Inflammatory macrophage treated with lipopolysaccharide for 1 hour (primary cell): ENCODE results near the gene PLK2.

Experiments
- DNase-seq, 2 donors: peaks; one replicate each; pipeline ENCODE4 v3.0.0-alpha.2; 2020 to 2022

Gene PLK2

DNA sequence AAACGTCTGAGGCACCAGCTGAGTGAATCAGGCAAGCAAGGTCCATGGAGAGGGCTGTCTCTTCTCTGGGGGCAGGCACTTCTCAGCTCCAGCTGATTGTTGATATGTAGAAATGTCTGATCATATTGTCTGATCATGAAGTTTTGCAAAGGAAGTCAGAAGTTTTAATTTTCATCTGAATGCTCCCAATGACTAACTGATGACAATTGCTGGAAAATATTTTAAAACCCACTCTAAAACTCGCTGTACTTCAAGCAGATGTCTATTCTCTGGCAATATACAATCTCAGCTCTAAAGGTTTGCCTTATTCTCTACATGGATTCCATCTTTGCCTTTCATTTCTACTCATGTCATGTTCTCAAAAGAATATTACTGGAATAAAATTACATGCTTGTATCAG lies 12.7 kb downstream of the PLK2 start:
- no peak for DNase-seq

DNA sequence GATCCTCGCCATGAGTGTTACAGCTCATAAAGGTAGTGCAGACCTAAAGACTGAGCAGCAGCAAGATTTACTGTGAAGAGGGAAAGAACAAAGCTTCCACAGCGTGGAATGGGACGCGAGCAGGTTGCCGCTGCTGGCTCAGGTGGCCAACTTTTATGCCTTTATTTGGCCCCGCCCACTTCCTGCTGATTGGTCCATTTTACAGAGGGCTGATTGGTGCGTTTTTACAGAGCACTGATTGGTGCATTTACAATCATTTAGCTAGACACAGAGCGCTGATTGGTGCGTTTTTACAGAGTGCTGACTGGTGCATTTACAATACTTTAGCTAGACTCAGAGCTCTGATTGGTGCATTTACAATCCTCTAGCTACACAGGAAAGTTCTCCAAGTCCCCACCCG lies 13.9 kb downstream of the PLK2 start:
- no peak for DNase-seq

DNA sequence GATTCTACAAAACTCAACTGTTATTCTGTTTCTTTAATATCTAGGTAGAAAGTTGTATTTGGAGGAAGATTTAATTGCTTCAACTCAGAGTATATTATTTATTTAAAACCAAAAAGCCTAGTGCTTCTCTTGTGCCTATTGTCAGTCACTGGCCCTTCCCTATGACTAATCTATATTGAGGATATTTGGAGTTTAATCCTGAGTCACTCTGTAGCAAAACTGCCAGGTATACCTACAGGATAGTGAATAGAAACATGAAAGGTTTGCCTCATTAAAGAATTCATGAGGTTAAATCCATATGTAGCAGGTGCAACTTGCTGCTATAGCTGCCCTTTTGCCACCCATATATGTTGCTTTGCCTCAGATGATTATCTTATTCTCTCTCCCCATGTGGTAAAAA lies 15.1 kb downstream of the PLK2 start:
- no peak for DNase-seq

DNA sequence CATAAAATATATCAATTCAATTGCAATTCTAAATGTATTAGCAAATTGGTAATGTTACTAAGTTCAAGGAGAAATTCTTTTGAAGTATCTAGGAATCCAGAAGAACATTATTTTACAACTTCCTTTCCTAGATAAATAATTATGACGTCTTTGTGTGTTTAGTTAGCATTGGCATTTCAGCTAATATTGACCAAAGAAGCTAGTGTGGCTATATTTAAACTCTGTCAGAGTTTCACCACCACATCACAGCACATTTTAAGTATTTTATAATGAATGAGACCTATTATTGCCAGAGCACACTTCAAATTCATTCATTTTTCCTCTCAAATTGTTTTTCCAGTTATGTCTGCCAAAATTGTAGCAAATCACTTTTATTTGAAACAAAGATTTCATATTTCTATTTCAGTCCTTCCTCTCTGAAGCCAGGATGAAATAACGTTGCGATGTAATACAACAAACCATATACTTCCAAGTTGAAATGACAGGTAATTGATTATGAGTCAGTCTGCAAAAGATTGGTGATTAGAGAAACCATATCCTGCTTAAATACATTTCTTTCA lies 18.9 kb downstream of the PLK2 start:
- no peak for DNase-seq

DNA sequence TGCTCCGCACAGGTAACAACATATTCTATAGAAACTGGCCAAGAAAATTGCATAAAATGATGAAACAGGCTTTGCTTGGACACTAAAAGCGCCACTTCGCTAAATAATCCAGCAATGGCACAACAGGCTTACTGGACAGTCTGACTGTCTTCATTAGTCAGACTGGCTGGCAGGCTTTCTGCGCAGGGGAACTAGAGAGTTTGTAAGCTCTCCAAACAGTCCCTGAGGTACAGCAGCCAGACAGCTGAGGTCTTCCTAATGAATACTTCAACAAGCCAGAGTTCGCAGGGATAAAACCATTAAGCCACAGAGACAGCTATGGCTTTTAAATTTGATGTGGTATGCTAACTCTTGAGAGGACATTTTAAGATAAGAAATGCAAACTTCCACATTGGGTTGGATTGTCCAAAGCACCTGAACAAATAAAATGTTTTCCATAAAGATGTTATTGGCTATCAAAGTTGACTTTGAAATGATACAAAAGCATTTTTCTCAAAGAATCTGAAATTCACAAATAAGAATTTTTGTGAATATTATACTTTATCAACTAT lies 20.7 kb downstream of the PLK2 start:
- no peak for DNase-seq

DNA sequence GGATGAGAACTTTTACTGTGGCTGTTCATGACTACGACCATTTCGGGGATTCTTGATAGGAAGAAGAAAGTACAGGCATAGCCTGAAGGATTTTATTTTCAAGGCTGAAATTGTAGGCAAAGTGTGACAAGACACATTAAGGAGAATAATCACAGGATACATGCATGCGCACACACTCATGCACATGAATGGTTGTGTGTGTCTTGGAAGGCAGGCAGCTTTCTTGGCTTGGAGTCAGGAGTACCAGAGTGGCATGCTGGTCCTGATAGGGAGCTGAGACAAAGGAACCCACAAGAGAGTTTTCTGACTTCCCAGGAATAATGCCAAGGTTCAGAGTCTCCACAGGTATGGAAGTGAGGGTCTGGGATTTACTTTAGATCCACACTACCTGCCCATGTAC lies 22.2 kb downstream of the PLK2 start:
- DNase-seq = no peak

DNA sequence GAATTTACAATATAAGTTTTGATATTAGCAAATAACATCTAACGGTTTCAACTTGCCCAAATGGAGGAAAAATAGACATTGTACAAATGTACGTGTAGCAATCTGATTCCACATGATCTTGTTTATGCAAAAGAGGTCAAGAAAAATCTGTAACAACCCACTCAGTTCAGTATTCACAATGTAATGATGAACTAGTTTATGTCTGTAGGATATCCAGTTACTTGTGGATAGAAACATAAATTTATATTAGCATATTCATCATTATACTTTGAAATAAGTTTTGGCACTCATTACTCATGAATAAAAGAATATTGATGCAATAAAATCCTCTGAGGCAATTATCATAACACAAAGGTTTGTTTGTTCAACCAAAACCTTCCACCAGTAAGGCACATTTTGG lies 28.1 kb downstream of the PLK2 start:
- DNase-seq = no peak

DNA sequence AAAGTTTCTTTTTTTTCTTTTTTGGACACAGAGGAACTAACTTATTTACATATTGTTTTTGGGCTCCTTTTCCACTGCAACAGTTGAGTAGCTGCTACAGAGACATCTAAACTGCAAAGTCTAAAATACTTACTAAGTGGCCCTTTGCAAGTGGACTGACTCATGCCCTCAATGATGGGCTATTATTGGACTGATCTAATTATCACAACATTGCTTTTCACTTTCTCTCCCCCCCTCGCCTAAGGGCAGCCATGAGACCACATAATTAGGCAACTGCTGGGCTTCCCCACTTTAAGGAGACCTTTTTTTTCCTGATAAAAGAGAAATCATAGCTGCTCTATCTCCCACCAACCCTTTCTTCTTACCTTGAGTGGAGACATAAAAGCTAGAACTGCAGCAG lies 47.0 kb downstream of the PLK2 start:
- DNase-seq = peak; percentile 24 to 39

DNA sequence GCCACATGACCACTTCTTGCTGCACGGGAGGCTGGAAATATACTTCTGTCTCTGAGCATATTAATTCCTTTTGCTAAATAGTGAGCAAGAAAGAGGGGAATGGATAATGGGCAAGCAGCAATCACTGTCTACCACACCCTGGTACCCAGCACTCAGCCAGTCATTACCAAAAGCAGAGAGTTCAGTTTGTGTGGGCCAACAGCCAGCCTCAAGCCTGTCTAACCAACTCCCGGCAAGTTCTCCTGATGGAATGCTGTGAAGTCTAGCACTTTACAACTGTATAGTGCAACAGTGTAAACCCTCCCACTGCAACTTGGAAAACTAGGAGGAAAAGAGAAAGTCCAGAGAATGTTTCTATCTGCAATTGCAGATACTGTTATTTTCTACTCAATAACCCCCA lies 47.8 kb downstream of the PLK2 start:
- no peak for DNase-seq

DNA sequence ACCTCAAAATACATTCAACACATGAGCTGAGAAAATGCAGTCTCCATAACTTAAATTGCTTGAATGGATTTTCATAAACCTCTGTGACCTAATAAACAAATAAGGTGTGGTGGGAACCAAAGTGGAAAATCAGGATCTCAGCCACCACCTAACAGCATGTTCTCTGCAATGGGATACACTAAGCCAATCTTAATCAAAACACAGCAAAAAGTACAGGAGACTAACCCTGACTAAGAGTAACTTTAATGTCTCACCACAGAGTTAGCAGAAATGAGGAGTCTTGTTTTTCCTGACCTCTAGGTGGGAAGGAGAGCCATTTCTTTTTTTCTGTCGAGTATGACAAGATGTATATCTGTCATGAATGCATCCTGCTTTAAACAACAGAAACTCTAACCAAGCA lies 48.5 kb downstream of the PLK2 start:
- no peak for DNase-seq

DNA sequence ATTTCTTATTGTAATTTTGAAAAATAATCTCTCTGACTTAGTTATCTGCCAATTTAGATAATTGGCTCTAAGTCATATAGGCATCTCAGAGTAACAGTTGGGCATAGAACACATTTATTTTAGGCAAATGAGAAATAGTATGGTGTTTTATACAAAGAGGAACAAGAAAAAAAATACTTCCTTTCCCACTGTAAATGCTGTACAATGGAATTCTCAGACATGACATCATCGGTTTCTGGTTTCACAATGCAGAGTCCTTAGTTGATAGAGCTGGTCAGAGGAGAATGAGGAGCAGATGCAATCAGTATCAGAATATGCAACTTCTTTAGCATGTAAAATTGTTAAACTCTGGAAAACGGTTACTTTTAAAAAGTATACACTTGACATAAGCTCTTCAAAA lies 49.4 kb downstream of the PLK2 start:
- DNase-seq = peak; percentile 92 to 95

DNA sequence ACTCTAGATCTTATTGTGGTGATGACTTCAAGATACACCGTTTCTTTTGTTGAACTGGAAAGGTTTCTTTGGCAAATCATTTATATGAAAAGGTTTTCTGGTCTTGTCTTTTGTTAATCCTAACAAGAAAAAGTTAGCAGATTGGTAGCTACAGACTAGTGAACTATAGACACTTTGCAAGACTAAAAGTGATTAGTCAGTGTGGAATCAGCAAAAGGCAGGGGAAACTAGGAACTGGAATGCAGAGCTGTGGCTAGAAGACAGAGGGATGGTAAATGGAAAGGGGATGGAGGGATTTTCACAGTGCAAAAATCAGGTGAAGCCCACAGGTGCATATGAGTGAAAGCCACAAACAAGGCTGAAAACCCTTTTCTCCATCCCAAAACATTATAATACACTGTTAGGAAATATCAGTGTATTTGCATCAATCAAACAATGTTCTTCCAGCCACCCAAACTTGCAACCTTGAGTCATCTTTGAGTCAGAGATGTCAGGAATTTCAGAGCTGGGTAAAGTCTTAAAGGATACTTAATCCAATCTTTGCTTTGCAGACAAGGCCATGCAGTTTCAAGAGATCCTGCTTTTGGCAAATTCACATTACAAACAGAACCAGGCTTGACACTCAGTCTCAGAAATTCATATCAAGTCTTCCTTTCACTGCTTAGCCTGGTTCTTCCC lies 52.7 kb downstream of the PLK2 start:
- DNase-seq = no peak

DNA sequence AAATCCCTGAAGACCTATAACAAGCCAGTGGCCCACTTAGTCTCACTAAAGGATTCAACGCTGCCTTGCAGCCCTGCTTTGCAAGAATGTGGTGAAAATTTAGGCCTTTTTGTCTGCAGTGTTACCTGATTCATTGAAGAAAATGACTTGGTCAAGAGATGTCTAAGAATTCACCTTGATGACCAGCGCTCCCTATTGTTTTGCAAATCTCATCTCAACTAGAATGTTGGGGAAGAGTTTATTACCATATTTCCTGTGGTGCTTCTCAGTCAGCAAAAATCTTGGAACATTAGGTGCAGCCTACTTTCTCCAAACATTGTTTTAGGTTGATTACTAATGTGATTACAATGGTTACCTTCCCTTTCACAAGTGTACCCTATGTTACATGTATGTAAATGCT lies 53.5 kb downstream of the PLK2 start:
- DNase-seq = no peak

DNA sequence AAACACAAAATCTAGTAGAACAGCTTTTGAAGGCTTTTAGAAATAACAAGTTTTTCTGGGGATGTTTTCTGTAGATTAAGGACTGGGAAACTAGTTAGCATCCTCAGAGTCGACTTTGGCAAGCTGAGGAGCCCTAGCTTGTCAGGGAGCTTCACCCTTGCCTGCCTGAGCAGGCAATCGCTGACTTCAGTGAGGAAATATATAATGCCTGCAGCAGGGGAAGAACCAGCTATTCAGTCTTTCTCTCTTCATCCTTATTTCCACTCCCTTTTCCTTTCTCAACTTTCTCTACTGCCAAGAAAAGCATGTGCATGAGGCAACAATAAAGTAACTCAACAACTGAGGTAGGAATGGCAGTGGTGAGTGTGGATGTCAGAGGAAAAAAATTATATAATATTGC lies 54.7 kb downstream of the PLK2 start:
- no peak for DNase-seq

DNA sequence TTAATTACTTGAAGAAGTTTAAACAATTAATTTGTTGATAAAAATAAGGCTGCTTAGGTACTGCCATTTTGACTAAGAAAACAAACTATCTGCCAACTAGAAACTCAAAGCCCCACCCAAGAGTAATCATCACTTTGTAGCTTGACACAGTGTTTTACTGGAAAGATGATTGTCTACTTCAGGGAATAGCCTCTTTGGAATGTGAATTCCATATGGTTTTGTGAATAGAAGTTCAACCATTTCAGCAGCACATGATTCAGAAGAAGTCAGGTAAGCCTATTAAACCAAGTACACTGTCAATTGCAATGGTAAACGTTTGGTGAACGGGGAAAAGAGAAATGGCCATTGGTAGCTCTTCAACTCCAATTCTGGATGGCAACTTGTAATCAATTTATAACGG lies 55.2 kb downstream of the PLK2 start:
- DNase-seq = no peak
